Caco-2 (cell line): ENCODE results near the gene OLFM1. TPM values are rescaled to one million over a fixed set of nuclear protein-coding genes. Genes with fewer than 3 reads are reported as not detected.

Experiments
- BruUV-seq: library from RNA; stranded (reverse); fragments of 400-500 nt; replicated peaks from 2 replicates; lab custom pipeline; 2021; lab: Mats Ljungman, UMichigan
- CTCF ChIA-PET: fragments of 300-600 bp; sonication (Branson Sonifier 250); formaldehyde crosslinking; loops from one replicate; lab custom pipeline; 2022; ENCODE audit warnings: antibody characterized with exemption; lab: Charles Lee
- POLR2A ChIA-PET: fragments of 300-600 bp; sonication (Branson Sonifier 250); formaldehyde crosslinking; loops from one replicate; lab custom pipeline; 2022; ENCODE audit warnings: antibody characterized with exemption; lab: Charles Lee
- DNase-seq, 2 experiments: peaks; one replicate each; pipeline versions ENCODE4 v3.0.0 to v3.0.0-alpha.2; 2020 to 2022
- H3K27me3 ChIP-seq: replicated peaks from 2 replicates; pipeline ENCODE4 v1.6.0; 2011; ENCODE audit warnings: low read length; ENCODE audit not compliant: control insufficient read depth, insufficient read depth
- H3K36me3 ChIP-seq: 2 replicates; pipeline ENCODE4 v1.5.1; 2011; ENCODE audit warnings: low read length; ENCODE audit not compliant: control insufficient read depth, insufficient read depth
- H3K4me1 ChIP-seq: fragments of 250-450 bp; sonication (Bioruptor Pico); 2 replicates; pipeline ENCODE4 v1.5.1; 2020; ENCODE audit warnings: mild to moderate bottlenecking
- H3K4me3 ChIP-seq: 2 replicates; pipeline ENCODE4 v1.5.1; 2011; ENCODE audit warnings: low read depth, mild to moderate bottlenecking, control low read depth, low read length
- H3K9me3 ChIP-seq: fragments of 250-450 bp; sonication (Bioruptor Pico); 2 replicates; pipeline ENCODE4 v1.5.1; 2020; ENCODE audit warnings: mild to moderate bottlenecking, moderate library complexity
- H3K27ac Mint-ChIP-seq: one replicate; pipeline ENCODE4 v1.8.0; 2022; ENCODE audit warnings: mixed read lengths; ENCODE audit not compliant: unreplicated experiment
- H3K27me3 Mint-ChIP-seq: one replicate; pipeline ENCODE4 v1.8.0; 2022; ENCODE audit warnings: mixed read lengths; ENCODE audit not compliant: insufficient read depth, unreplicated experiment
- H3K36me3 Mint-ChIP-seq: one replicate; pipeline ENCODE4 v1.8.0; 2022; ENCODE audit warnings: mild to moderate bottlenecking, mixed read lengths; ENCODE audit not compliant: insufficient read depth, unreplicated experiment
- H3K4me1 Mint-ChIP-seq: one replicate; pipeline ENCODE4 v1.8.0; 2022; ENCODE audit warnings: low read depth, mixed read lengths; ENCODE audit not compliant: unreplicated experiment
- H3K4me3 Mint-ChIP-seq: one replicate; pipeline ENCODE4 v1.8.0; 2022; ENCODE audit warnings: mild to moderate bottlenecking, moderate library complexity, mixed read lengths; ENCODE audit not compliant: unreplicated experiment
- H3K9me3 Mint-ChIP-seq: one replicate; pipeline ENCODE4 v1.8.0; 2022; ENCODE audit warnings: mixed read lengths; ENCODE audit not compliant: unreplicated experiment
- CTCF ChIP-seq, 2 experiments: fragments of 200-600 bp in 1 of 2; IDR thresholded peaks; 1 replicate in 1 of 2; 2 replicates in 1 of 2; pipeline versions ENCODE4 v1.5.1 to v1.8.0; 2011 to 2022; ENCODE audit warnings: antibody characterized with exemption in 1 of 2, control low read depth in 1 of 2, inconsistent platforms in 1 of 2, low read depth in 1 of 2, low read length in 1 of 2, mild to moderate bottlenecking in 1 of 2, moderate library complexity in 1 of 2; ENCODE audit not compliant: insufficient read depth in 1 of 2, severe bottlenecking in 1 of 2, unreplicated experiment in 1 of 2
- intact Hi-C: fragments of 100-400 bp; cut with micrococcal nuclease; formaldehyde crosslinking; loops from one replicate; pipeline ENCODE4 v1.10.0; 2022; ENCODE audit not compliant: unreplicated experiment
- total RNA-seq: library from RNA; stranded (reverse); gene quantifications from 2 replicates; pipeline ENCODE4 v1.2.3, GENCODE V29; 2022

OLFM1 gene
- total RNA-seq, 1 experiment from 2014 or later = not detected

- Histone ChIP-seq H3K4me1 (no peaks in the 10 kb centered on the region), H3K27me3 (no peaks in the 10 kb centered on the region; the same call in 1 of the 2 replicates), H3K9me3 (no peaks in the 10 kb centered on the region), H3K36me3 (no peaks in the 10 kb centered on the region), H3K4me3 (no peak overlapping the region)
- no peaks in the 10 kb centered on the region for H3K4me1 Mint-ChIP-seq
- BruUV-seq = no TSS peak
- DNase-seq = no peak
- peaks cover 12% of the 10 kb centered on the region for H3K9me3 Mint-ChIP-seq
- no peak overlapping the region for H3K27ac Mint-ChIP-seq
- TF ChIP-seq CTCF (IDR thresholded peaks at IDR 0.05; ENCODE audit: insufficient read depth in 1 of 2, low read depth in 1 of 2, low read length in 1 of 2, severe bottlenecking in 1 of 2, unreplicated experiment in 1 of 2) = no peak
- no peak overlapping the region for H3K4me3 Mint-ChIP-seq
- intact Hi-C loops = no loop called here
- ChIA-PET POLR2A (no interaction called here), CTCF (no interaction called here)
- no peaks in the 10 kb centered on the region for H3K36me3 Mint-ChIP-seq
- H3K27me3 Mint-ChIP-seq = peaks cover 24% of the 10 kb centered on the region
Measured at GRCh38 chr9:135157856-135158563, 70.5 kb downstream of the OLFM1 start.

GRCh38 chr9:135158564-135158937 is 71.1 kb downstream of the OLFM1 start:
- ChIA-PET POLR2A (no interaction called here), CTCF (no interaction called here)
- no TSS peak for BruUV-seq
- H3K9me3 ChIP-seq = no peaks in the 10 kb centered on the region
- H3K36me3 ChIP-seq = no peaks in the 10 kb centered on the region
- no peak overlapping the region for H3K27ac Mint-ChIP-seq
- no peaks in the 10 kb centered on the region for H3K4me1 Mint-ChIP-seq
- no peaks in the 10 kb centered on the region; the same call in 1 of the 2 replicates for H3K27me3 ChIP-seq
- H3K4me1 ChIP-seq = no peaks in the 10 kb centered on the region
- TF ChIP-seq CTCF (IDR thresholded peaks at IDR 0.05; ENCODE audit: insufficient read depth in 1 of 2, low read depth in 1 of 2, low read length in 1 of 2, severe bottlenecking in 1 of 2, unreplicated experiment in 1 of 2) = no peak
- no peak overlapping the region for H3K4me3 Mint-ChIP-seq
- H3K9me3 Mint-ChIP-seq = peaks cover 12% of the 10 kb centered on the region
- no peak overlapping the region for H3K4me3 ChIP-seq
- peaks cover 24% of the 10 kb centered on the region for H3K27me3 Mint-ChIP-seq
- no peaks in the 10 kb centered on the region for H3K36me3 Mint-ChIP-seq
- no peak for DNase-seq
- intact Hi-C loops = no loop called here

- Mint-ChIP-seq H3K27ac (no peak overlapping the region), H3K4me3 (no peak overlapping the region), H3K27me3 (peaks cover 26% of the 10 kb centered on the region), H3K4me1 (no peaks in the 10 kb centered on the region), H3K36me3 (no peaks in the 10 kb centered on the region), H3K9me3 (peaks cover 12% of the 10 kb centered on the region)
- intact Hi-C loops = no loop called here
- Histone ChIP-seq H3K4me3 (no peak overlapping the region), H3K9me3 (no peaks in the 10 kb centered on the region), H3K36me3 (no peaks in the 10 kb centered on the region), H3K27me3 (no peaks in the 10 kb centered on the region), H3K4me1 (no peaks in the 10 kb centered on the region)
- ChIA-PET CTCF (no interaction called here), POLR2A (no interaction called here)
- no peak for DNase-seq
- no peak for TF ChIP-seq CTCF (IDR thresholded peaks at IDR 0.05; ENCODE audit: insufficient read depth in 1 of 2, low read depth in 1 of 2, low read length in 1 of 2, severe bottlenecking in 1 of 2, unreplicated experiment in 1 of 2)
- no TSS peak for BruUV-seq
Measured at GRCh38 chr9:135159801-135160200, 72.3 kb downstream of the OLFM1 start.
